GM19351 (cell line): Measurements from ENCODE around the gene CTRL.

ENCODE experiments used
- ATAC-seq: cut with Tn5 transposase; IDR thresholded peaks from one replicate; pipeline ENCODE4 v1.9.1; 2021; ENCODE audit warnings: mild to moderate bottlenecking, moderate library complexity; ENCODE audit not compliant: unreplicated experiment

Gene CTRL

DNA sequence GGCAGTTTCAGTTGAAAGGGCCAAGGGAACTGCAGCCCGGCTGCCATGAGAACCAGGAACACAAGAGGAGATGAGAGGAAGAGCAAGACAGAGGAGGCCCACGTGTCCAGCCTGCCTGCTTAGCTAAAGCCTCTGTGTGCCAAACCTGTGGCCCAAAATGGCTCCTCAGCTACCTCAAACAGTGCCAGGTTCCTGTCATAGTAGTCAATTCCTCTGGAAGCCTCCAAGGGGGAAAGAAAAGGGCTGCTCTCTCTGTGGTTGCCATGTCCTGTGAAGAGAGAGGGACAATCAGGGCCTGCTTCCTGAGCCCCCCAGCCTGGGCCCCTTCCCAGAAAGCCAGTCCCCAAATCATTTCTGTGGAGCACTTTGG lies 31.6 kb upstream of the CTRL start:
- no peak for ATAC-seq

- no peak for ATAC-seq
Observed at GRCh38 chr16:67962135-67962534, 30.5 kb upstream of the CTRL start.

- no peak for ATAC-seq
Observed at GRCh38 chr16:67961551-67961957, 29.9 kb upstream of the CTRL start.

GRCh38 chr16:67959536-67960329 lies 28.1 kb upstream of the CTRL start:
- ATAC-seq = no peak

GRCh38 chr16:67957622-67958021 lies 26.0 kb upstream of the CTRL start:
- ATAC-seq = no peak

- no peak for ATAC-seq
Observed at GRCh38 chr16:67954421-67955196, 22.9 kb upstream of the CTRL start.

DNA sequence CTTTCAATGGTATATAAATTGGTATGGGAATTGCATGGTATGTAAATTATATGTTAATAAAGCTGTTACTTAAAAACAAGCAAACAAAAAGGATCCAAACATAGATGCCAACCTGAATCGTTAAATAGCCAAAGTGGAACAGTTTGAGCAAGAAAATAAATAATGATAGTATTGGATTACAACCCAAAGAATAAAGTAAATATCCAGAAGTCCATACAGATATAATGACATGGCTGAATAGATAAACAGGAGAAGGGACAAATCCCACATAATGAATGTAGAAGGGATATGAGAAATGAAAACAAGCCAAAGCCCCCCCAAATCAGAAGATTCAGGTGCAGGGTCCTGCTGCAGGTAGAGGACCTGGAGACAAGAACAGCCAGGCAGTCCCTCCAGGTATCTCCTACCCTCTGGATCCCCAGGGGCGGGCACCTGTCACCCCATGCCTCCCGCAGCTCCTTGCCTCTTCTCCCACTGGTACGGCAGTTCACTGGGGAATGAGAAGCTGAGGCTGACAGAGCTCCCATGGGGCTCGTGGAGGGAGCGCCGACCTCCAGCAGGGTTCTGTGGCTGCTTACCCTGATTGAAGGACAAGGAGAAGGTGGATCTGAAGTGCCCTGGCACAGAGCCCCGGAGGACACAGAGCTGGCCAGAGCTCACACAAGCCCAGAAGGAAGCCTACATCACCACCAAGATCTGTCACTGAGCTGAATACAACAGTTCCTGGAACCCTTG lies 22.1 kb upstream of the CTRL start:
- ATAC-seq = no peak

DNA sequence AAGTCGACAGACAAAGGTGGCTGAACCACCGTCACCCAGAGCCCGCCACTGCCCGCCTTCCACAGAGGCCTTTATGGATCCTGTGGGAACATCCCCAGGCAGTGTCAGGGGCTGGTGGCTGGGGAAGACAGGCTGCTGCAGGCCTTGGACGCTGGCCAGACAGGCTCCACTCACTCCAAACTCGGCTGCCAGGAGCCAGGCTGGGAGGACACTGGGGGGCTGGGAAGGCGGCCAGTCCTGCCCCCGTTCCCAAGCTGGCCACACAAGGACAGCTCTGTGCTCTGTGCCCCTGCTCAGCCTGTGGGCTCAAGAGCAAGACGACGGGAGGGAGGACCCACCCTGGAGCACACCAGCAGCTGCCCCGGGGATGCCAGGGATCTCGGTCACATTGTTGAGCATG lies 19.8 kb upstream of the CTRL start:
- ATAC-seq = no peak

DNA sequence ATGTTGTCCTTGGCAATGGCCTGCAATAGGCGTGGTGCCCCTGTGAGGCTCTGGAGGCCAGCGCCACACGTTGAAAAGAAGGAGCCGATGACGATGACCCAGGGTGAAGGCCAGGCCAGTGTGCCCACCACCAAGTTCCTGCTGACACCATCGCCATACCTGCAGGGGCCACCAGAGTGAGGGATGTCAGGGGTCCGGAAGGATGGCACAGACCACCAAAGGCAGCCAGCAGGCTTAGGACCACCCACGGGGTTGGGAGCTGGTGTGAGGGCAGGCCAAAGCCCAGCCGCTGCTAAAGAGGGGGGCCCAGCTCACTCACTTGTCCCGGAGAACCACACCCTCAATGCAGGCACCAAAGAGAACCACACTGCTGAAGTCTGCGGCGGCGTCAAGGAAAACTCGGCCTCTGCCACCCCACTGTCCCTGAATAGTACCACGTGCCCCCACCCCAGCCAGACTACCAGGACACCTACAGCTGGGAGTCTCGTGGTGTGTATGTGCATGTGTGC lies 18.7 kb upstream of the CTRL start:
- ATAC-seq = no peak

GRCh38 chr16:67949645-67950044 lies 18.0 kb upstream of the CTRL start:
- no peak for ATAC-seq

DNA sequence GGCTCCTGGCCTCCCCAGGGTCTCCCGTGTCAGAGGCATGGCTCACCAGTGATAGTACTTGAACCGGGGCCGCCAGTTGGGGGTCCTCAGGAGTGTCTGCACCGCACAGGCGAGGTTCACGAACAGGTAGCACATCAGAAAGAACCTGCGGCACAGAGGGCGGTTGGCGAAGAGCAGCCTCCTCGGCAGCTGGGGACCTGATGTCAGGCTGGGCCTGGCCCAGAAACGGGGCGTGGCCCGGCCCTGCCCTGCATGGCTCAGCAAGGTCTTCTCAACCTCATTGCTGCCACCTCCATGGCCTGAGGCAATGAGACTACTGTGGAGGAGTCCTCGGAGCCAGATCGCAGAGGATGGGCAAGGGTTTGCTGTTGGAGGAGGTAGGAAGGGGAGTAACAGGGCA lies 16.4 kb upstream of the CTRL start:
- ATAC-seq = no peak

- ATAC-seq = no peak
Observed at GRCh38 chr16:67946966-67947558, 15.4 kb upstream of the CTRL start.

DNA sequence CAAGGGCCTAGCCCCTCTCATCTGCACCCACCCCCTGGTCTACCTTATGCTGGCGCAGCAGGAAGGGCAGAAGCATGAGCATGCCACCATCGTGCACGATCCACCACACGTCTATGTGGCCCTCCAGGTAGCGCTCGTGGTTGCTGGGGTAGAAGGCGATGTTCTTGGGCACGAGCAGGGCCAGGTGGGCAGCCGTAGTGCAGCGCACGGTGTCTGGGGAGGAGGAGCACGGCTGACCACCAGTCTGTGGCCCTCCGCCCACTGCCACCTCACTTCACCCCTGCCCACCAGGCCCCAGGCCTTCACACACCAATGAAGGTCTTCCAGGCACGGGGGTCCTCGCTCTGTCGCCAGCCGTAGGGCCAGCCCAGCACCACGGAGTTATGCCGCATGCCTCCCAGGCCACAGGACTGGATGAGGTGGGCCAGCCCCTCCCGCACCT lies 14.5 kb upstream of the CTRL start:
- ATAC-seq = no peak

- ATAC-seq = no peak
Observed at GRCh38 chr16:67945392-67945933, 13.8 kb upstream of the CTRL start.

GRCh38 chr16:67944690-67945391 lies 13.2 kb upstream of the CTRL start:
- ATAC-seq = no peak

GRCh38 chr16:67943619-67944504 lies 12.2 kb upstream of the CTRL start, which contains the start of gene LCAT:
Gene LCAT, minus strand, starts transcription at chr16:67944120. Its CDS starts 19 bp downstream, at chr16:67944101.
- no peak for ATAC-seq

GRCh38 chr16:67943256-67943618 lies 11.6 kb upstream of the CTRL start:
- ATAC-seq = no peak

GRCh38 chr16:67942510-67943255 lies 11.0 kb upstream of the CTRL start:
- no peak for ATAC-seq

DNA sequence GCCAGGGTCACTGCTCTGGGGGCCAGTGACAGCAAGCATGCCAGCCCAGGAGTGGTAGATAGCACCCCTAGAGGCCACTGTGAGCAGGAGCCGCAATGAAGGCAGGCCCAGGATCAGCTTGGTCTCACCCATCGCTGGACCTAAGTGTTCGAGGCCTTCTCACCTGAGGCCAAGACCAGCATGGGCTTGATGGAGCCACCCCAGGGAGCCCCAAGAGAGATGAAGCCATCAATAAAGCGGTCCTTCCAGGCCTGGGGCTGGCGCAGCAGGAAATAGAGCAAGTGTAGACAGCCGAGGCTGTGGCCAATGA lies 10.5 kb upstream of the CTRL start:
- ATAC-seq = no peak
